SU-DHL-6 (cell line): ENCODE results near the gene MORC2.
A peak's percentile ranks its signal among the peaks of the same experiment; 100 is the strongest.

ENCODE experiments used
- H2AFZ ChIP-seq: fragments of 200-600 bp; sonication (generic); 2 replicates; pipeline ENCODE4 v1.6.1; 2014; ENCODE audit warnings: low read depth, mild to moderate bottlenecking, moderate library complexity, mixed read lengths, antibody characterized with exemption, low read length; ENCODE audit not compliant: severe bottlenecking
- H3F3A ChIP-seq: fragments of 200-600 bp; shearing (Covaris generic); 2 replicates; pipeline ENCODE4 v1.6.0; 2016; ENCODE audit warnings: antibody characterized with exemption, mild to moderate bottlenecking; ENCODE audit not compliant: insufficient read depth
- H3K27ac ChIP-seq: fragments of 200-600 bp; sonication (generic); 2 replicates; pipeline ENCODE4 v1.5.1; 2016; ENCODE audit warnings: low read depth, mild to moderate bottlenecking, low read length, moderate library complexity, mixed read lengths
- H3K27me3 ChIP-seq: fragments of 200-600 bp; sonication (generic), shearing (Covaris generic); 2 replicates; pipeline ENCODE4 v1.6.0; 2014; ENCODE audit warnings: mild to moderate bottlenecking, low read length
- H3K36me3 ChIP-seq: fragments of 200-600 bp; sonication (generic); 2 replicates; pipeline ENCODE4 v1.6.1; 2014; ENCODE audit warnings: mild to moderate bottlenecking, low read length, mixed read lengths
- H3K4me2 ChIP-seq: fragments of 300-600, 200-600 bp; shearing (Covaris generic), sonication (generic); 2 replicates; pipeline ENCODE4 v1.6.0; 2014; ENCODE audit warnings: low read length, low read depth, mild to moderate bottlenecking; ENCODE audit not compliant: poor library complexity, severe bottlenecking
- H3K4me3 ChIP-seq: fragments of 200-600 bp; sonication (generic); 2 replicates; pipeline ENCODE4 v1.5.1; 2014; ENCODE audit warnings: antibody characterized with exemption, low read length, mild to moderate bottlenecking, mixed read lengths; ENCODE audit not compliant: insufficient read depth, poor library complexity, severe bottlenecking
- H3K79me2 ChIP-seq: fragments of 200-600 bp; sonication (generic); 2 replicates; pipeline ENCODE4 v1.6.1; 2014; ENCODE audit warnings: mild to moderate bottlenecking, low read length, moderate library complexity; ENCODE audit not compliant: insufficient read depth
- H3K9ac ChIP-seq: fragments of 200-600 bp; sonication (generic); 2 replicates; pipeline ENCODE4 v1.7.0; 2014; ENCODE audit warnings: mild to moderate bottlenecking, low read length
- H3K9me2 ChIP-seq: fragments of 200-600 bp; sonication (generic); replicated peaks from 2 replicates; pipeline ENCODE4 v1.6.1; 2014; ENCODE audit warnings: low read length; ENCODE audit not compliant: insufficient read depth
- H3K9me3 ChIP-seq: fragments of 200-600 bp; sonication (generic); 2 replicates; pipeline ENCODE4 v1.6.1; 2014; ENCODE audit warnings: low read length, mixed read lengths; ENCODE audit not compliant: insufficient read depth
- H4K20me1 ChIP-seq: fragments of 200-600 bp; sonication (generic); 2 replicates; pipeline ENCODE4 v1.6.1; 2014; ENCODE audit warnings: low read depth, mild to moderate bottlenecking, antibody characterized with exemption, low read length, moderate library complexity, mixed read lengths
- CTCF ChIP-seq: fragments of 200-600 bp; sonication (generic); IDR thresholded peaks from one replicate; pipeline ENCODE4 v1.5.1; 2017; ENCODE audit warnings: antibody characterized with exemption, mild to moderate bottlenecking, low read length, moderate library complexity; ENCODE audit not compliant: insufficient read depth, poor library complexity, severe bottlenecking
- EZH2phosphoT487 ChIP-seq: fragments of 200-600 bp; sonication (generic), shearing (Covaris generic); conservative IDR thresholded peaks from 2 replicates; pipeline ENCODE4 v1.6.1; 2018; ENCODE audit warnings: mild to moderate bottlenecking, antibody characterized with exemption, low read length, moderate library complexity, mixed read lengths

The MORC2 gene

DNA sequence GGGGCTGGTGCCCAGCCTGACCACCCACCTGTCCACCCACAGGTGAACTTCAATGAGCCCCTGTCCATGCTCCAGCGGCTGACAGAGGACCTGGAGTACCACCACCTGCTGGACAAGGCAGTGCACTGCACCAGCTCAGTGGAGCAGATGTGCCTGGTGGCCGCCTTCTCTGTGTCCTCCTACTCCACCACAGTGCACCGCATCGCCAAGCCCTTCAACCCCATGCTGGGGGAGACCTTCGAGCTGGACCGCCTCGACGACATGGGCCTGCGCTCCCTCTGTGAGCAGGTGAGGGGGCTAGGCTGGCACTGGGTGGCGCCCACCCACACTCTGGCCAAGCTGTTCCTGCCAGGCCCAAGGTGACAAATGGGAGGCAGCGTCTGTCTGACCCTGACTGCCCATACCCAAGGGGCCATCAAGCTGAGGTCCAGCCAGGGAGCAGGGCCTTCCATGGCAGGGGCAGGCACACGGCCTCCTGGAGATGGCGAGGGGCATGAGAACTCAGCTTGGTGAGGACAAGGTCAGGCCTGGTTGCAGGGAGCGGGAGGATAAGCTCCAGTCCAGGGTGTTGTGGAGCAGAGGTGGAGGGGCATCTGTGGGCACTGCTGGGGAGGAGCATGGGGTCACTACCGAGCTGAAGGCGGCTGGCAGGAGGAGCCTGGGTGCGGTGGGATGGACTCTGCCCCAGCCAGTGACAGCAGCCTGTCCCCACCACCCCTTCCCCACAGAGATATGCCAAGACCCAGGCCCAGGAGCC lies 77.7 kb downstream of the MORC2 start:
- no peaks in the 10 kb centered on the region for H3K36me3 ChIP-seq
- TF ChIP-seq EZH2phosphoT487: no peak
- peak; percentile 46 for TF ChIP-seq CTCF
- H3K4me2 ChIP-seq: no peak overlapping the region
- H3F3A ChIP-seq: no peaks in the 10 kb centered on the region
- no peak overlapping the region for H2AFZ ChIP-seq
- no peaks in the 10 kb centered on the region for H3K27me3 ChIP-seq
- no peaks in the 10 kb centered on the region for H4K20me1 ChIP-seq
- H3K79me2 ChIP-seq: no peaks in the 10 kb centered on the region
- no peaks in the 10 kb centered on the region for H3K9me2 ChIP-seq
- no peak overlapping the region for H3K9ac ChIP-seq
- no peak overlapping the region for H3K4me3 ChIP-seq
- no peaks in the 10 kb centered on the region for H3K9me3 ChIP-seq
- no peak overlapping the region for H3K27ac ChIP-seq

GRCh38 chr22:30889996-30890480 lies 78.5 kb downstream of the MORC2 start:
- no peaks in the 10 kb centered on the region for H3K9me3 ChIP-seq
- H3K27me3 ChIP-seq: no peaks in the 10 kb centered on the region
- H3K4me3 ChIP-seq: no peak overlapping the region
- H3F3A ChIP-seq: no peaks in the 10 kb centered on the region
- TF ChIP-seq EZH2phosphoT487 (no peak), CTCF (no peak)
- H3K79me2 ChIP-seq: no peaks in the 10 kb centered on the region
- no peaks in the 10 kb centered on the region for H3K9me2 ChIP-seq
- H3K27ac ChIP-seq: no peak overlapping the region
- no peak overlapping the region for H3K9ac ChIP-seq
- H4K20me1 ChIP-seq: no peaks in the 10 kb centered on the region
- H2AFZ ChIP-seq: no peak overlapping the region
- no peak overlapping the region for H3K4me2 ChIP-seq
- no peaks in the 10 kb centered on the region for H3K36me3 ChIP-seq

DNA sequence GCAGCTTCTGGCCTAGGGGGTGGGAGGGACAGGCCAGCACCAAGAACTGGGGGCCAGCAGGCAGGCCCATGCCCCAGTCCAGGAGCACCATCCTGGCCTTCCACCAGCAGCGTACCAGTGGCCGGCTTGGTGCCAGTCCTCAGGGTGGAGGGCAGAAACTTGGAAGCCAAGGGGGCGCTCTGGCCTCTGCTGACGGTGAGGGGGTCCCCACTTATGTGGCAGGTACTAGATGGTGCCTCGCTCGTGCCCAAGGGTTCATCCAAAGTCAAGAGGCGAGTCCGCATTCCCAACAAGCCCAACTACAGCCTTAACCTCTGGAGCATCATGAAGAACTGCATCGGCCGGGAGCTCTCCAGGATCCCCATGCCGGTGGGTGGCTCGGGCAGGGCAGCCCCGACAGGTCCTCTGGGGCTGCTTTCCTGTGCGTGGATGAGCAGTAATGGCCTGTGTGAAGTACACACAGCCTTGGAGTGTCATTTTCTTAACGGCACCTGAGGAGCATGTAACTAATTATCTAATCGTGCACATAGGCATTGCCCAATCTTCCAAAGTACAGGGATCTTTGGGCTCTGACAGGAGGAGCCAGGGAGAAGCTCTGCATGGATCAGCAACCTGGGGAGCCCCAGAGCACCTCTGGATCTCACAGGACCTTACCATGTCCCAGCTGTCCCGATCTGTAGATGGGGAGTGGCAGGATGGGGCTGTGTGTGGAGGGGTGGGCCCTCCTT lies 79.1 kb downstream of the MORC2 start:
- H3K27ac ChIP-seq: no peak overlapping the region
- no peaks in the 10 kb centered on the region for H3K79me2 ChIP-seq
- no peaks in the 10 kb centered on the region for H3F3A ChIP-seq
- H4K20me1 ChIP-seq: no peaks in the 10 kb centered on the region
- no peak overlapping the region for H3K4me3 ChIP-seq
- no peaks in the 10 kb centered on the region for H3K9me3 ChIP-seq
- TF ChIP-seq CTCF: no peak
- TF ChIP-seq EZH2phosphoT487: no peak
- H3K9me2 ChIP-seq: no peaks in the 10 kb centered on the region
- H3K4me2 ChIP-seq: no peak overlapping the region
- no peak overlapping the region for H2AFZ ChIP-seq
- H3K27me3 ChIP-seq: no peaks in the 10 kb centered on the region
- H3K36me3 ChIP-seq: no peaks in the 10 kb centered on the region
- H3K9ac ChIP-seq: no peak overlapping the region
